ENCODE data around the gene ZNG1C. TPM values are rescaled to one million over a fixed set of nuclear protein-coding genes. Genes with fewer than 3 reads are reported as not detected.
"Not testable (repeated sequence)": the region's sequence is repeated elsewhere in the genome, so short reads cannot be mapped to it uniquely, and the experiment has no call there.

Gene ZNG1C
- total RNA-seq, 2 donors from 2014 or later: 11.0 to 14.2 TPM

GRCh38 chr9:68336639-68337339 lies 95.0 kb downstream of the ZNG1C start:
- DNase-seq; intact Hi-C loops (cut with DNase I): not testable (repeated sequence)
- ATAC-seq: peak; percentile 60 to 96

GRCh38 chr9:68338000-68338399 lies 96.2 kb downstream of the ZNG1C start:
- DNase-seq; intact Hi-C loops (cut with DNase I): not testable (repeated sequence)

GRCh38 chr9:68342265-68343025 lies 100.7 kb downstream of the ZNG1C start:
- peak; percentile 85 to 92 for ATAC-seq
- DNase-seq; intact Hi-C loops (cut with DNase I): not testable (repeated sequence)

More at GRCh38 chr9:68338000-68338399, 96.2 kb downstream of the ZNG1C start:
- not testable (repeated sequence) for ATAC-seq

- DNase-seq; ATAC-seq; intact Hi-C loops (cut with DNase I): not testable (repeated sequence)
These were observed 101.5 kb downstream of the ZNG1C start for GRCh38 chr9:68343242-68343641.

- intact Hi-C loops (cut with DNase I); DNase-seq: not testable (repeated sequence)
- peak in 1 of 2 donors; percentile 42 for ATAC-seq
These were observed 102.2 kb downstream of the ZNG1C start for GRCh38 chr9:68343992-68344391.

Other genes starting within 250 kb of the ZNG1C start
- under 1 TPM in 1 of 2 donors, not detected in 1; 0.13 TPM for gene FOXD4L3, start 60.9 kb downstream of the ZNG1C start, total RNA-seq
- 100 to 1,000 TPM; 258 to 276 TPM for gene PGM5, start 114.6 kb downstream of the ZNG1C start, total RNA-seq

Data from left cardiac atrium (tissue), 4 donors.